Glutamatergic neuron (in vitro differentiated cells): ENCODE measurements around the gene ADCY5. TPM values are rescaled to one million over a fixed set of nuclear protein-coding genes. Genes with fewer than 3 reads are reported as not detected.

Experiments used
- DNase-seq: peaks from one replicate; pipeline ENCODE4 v3.0.0; 2022
- H3K27ac Mint-ChIP-seq: one replicate; pipeline ENCODE4 v1.8.0; 2020; ENCODE audit warnings: mild to moderate bottlenecking, mixed read lengths, inconsistent platforms; ENCODE audit not compliant: unreplicated experiment
- H3K27me3 Mint-ChIP-seq: one replicate; pipeline ENCODE4 v1.8.0; 2020; ENCODE audit warnings: mild to moderate bottlenecking, moderate library complexity, mixed read lengths, inconsistent platforms; ENCODE audit not compliant: unreplicated experiment
- H3K36me3 Mint-ChIP-seq: one replicate; pipeline ENCODE4 v1.8.0; 2020; ENCODE audit warnings: mild to moderate bottlenecking, mixed read lengths, inconsistent platforms; ENCODE audit not compliant: unreplicated experiment
- H3K4me1 Mint-ChIP-seq: one replicate; pipeline ENCODE4 v1.8.0; 2020; ENCODE audit warnings: mild to moderate bottlenecking, low read depth, mixed read lengths, inconsistent platforms; ENCODE audit not compliant: unreplicated experiment
- H3K4me3 Mint-ChIP-seq: one replicate; pipeline ENCODE4 v1.8.0; 2020; ENCODE audit warnings: mild to moderate bottlenecking, mixed read lengths, inconsistent platforms; ENCODE audit not compliant: unreplicated experiment
- H3K9me3 Mint-ChIP-seq: one replicate; pipeline ENCODE4 v1.8.0; 2020; ENCODE audit warnings: mild to moderate bottlenecking, moderate library complexity, mixed read lengths, inconsistent platforms; ENCODE audit not compliant: unreplicated experiment
- total RNA-seq: library from RNA; stranded (reverse); fragmentation: NEBNext Ultra II Directional; extraction: Animal tissue kit (Norgen Biotek cat#: 25700); gene quantifications from one replicate; pipeline ENCODE4 v1.2.1, GENCODE V29; 2021; ENCODE audit not compliant: unreplicated experiment
- TF ChIP-seq, protein P1 (sequence below): fragments of 200-600 bp; sonication (generic); IDR thresholded peaks from one replicate; pipeline ENCODE4 v1.5.0; 2021; ENCODE audit not compliant: partially characterized antibody, unreplicated experiment

ADCY5 gene
- total RNA-seq, 1 donor from 2014 or later = 2.1 TPM

DNA sequence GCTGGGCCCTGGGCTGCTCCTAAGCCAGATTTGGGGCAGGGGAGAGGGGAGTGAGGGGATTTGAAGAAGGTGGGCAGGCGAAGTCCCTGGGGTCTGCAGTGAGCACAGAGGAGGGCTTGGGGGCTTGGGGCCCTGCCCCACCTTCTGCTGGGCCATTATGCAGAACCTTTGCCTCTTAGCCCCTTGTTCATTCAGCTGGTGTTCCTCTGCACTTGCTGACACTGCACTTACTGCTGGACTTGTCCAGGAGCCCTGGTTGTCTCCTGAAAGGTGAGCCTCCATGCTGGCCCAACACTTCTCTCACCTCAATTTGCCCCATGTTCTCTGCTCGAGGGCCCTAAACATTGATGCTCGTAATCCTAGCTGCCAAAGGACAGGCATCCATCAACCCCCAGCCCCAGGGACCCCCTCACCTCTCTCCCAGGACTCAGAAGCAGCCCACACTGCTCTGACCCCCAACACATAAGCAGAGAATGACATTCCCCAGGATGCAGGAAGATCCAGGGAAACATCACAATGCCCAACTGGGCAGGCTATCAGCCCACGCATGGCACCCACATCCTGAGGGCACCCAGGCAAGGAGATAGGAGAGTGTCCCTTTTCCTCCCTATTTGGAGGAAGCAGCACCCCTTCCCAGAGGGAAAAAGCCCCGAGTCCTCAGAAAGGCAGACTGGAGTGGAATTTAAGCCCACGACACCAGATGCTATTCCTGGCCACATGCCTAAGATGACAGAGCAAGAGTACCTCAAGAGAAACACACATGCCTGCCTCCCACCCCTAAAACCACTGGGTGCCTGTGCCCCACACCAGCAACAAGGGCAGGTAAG, 76.8 kb downstream of the ADCY5 start:
- no peak overlapping the region for H3K27ac Mint-ChIP-seq
- TF ChIP-seq, protein P1, sequence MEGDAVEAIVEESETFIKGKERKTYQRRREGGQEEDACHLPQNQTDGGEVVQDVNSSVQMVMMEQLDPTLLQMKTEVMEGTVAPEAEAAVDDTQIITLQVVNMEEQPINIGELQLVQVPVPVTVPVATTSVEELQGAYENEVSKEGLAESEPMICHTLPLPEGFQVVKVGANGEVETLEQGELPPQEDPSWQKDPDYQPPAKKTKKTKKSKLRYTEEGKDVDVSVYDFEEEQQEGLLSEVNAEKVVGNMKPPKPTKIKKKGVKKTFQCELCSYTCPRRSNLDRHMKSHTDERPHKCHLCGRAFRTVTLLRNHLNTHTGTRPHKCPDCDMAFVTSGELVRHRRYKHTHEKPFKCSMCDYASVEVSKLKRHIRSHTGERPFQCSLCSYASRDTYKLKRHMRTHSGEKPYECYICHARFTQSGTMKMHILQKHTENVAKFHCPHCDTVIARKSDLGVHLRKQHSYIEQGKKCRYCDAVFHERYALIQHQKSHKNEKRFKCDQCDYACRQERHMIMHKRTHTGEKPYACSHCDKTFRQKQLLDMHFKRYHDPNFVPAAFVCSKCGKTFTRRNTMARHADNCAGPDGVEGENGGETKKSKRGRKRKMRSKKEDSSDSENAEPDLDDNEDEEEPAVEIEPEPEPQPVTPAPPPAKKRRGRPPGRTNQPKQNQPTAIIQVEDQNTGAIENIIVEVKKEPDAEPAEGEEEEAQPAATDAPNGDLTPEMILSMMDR = no peak
- peaks cover 12% of the 10 kb centered on the region for H3K36me3 Mint-ChIP-seq
- peaks cover 12% of the 10 kb centered on the region for H3K9me3 Mint-ChIP-seq
- no peak for DNase-seq
- H3K4me1 Mint-ChIP-seq = peaks cover 9% of the 10 kb centered on the region
- peaks cover 9% of the 10 kb centered on the region for H3K27me3 Mint-ChIP-seq
- H3K4me3 Mint-ChIP-seq = no peak overlapping the region

DNA sequence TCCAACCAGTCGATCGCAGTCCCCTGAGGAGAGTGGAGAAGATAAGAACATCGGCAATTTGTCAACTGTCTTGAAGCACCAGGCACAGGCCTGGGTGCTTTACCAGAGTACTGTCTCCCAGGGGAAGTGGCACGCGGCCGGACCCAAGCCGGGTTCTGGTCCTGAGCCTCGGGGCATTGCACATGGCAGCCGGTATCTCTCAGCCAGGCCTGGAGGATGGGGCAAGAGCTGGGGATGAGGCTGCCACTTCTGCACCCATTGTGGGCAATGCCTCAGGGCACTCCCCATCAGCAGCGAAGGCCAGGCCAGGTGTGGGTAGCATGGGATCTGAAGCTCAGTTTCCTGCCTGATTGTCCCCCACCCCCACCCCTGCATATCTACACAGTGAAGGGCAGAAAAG, 77.5 kb downstream of the ADCY5 start:
- peaks cover 12% of the 10 kb centered on the region for H3K36me3 Mint-ChIP-seq
- DNase-seq = no peak

DNA sequence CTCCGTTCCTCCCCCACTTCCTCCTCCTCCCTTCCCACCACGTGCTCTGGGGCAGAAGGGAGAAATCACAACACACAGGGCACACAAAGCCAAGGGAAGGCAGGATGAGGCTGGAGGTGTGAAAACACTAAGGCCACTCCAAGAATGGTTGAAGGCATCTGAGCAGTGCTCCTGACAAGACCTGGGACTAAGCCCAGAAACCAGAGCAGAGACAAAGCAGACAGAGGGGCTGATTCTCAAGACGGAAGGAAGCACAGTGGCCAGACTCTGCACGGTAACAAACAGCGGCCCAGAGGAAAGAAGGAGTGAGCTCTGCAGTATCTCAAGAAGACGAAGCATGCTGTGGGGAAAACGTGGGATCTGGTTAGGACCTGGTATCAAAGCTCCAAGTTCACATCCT, 78.1 kb downstream of the ADCY5 start:
- H3K9me3 Mint-ChIP-seq = peaks cover 12% of the 10 kb centered on the region
- peaks cover 5% of the 10 kb centered on the region for H3K27me3 Mint-ChIP-seq
- H3K36me3 Mint-ChIP-seq = peaks cover 12% of the 10 kb centered on the region
- TF ChIP-seq, protein P1 = no peak
- DNase-seq = no peak
- H3K4me3 Mint-ChIP-seq = no peak overlapping the region
- no peak overlapping the region for H3K27ac Mint-ChIP-seq
- peaks cover 5% of the 10 kb centered on the region for H3K4me1 Mint-ChIP-seq

More for the DNA sequence above, 77.5 kb downstream of the ADCY5 start:
- Mint-ChIP-seq H3K4me3 (no peak overlapping the region), H3K27me3 (peaks cover 5% of the 10 kb centered on the region), H3K4me1 (peaks cover 5% of the 10 kb centered on the region), H3K9me3 (peaks cover 12% of the 10 kb centered on the region), H3K27ac (no peak overlapping the region)
- TF ChIP-seq, protein P1 = no peak

DNA sequence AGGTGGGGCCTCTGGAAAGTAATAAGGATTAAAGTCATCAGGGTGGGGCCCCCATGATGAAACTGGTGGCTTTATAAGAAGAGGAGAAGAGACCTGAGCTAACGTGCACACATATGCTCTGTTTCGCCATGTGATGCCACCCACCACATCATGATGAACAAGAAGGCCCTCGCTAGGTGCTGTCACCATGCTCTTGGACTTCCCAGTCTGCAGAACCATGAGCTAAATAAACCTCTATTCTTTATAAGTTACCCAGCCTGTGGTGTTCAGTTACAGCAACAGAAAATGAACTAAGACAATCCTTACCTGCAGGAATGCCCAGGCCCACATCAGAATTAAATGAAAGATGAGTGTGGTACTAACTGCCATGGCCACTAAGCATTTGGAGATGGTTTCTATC, 79.8 kb downstream of the ADCY5 start:
- TF ChIP-seq, protein P1 = no peak
- H3K36me3 Mint-ChIP-seq = peaks cover 12% of the 10 kb centered on the region
- H3K27me3 Mint-ChIP-seq = peaks cover 5% of the 10 kb centered on the region
- no peaks in the 10 kb centered on the region for H3K4me1 Mint-ChIP-seq
- H3K9me3 Mint-ChIP-seq = peaks cover 8% of the 10 kb centered on the region
- DNase-seq = no peak
- no peak overlapping the region for H3K4me3 Mint-ChIP-seq
- no peak overlapping the region for H3K27ac Mint-ChIP-seq

DNA sequence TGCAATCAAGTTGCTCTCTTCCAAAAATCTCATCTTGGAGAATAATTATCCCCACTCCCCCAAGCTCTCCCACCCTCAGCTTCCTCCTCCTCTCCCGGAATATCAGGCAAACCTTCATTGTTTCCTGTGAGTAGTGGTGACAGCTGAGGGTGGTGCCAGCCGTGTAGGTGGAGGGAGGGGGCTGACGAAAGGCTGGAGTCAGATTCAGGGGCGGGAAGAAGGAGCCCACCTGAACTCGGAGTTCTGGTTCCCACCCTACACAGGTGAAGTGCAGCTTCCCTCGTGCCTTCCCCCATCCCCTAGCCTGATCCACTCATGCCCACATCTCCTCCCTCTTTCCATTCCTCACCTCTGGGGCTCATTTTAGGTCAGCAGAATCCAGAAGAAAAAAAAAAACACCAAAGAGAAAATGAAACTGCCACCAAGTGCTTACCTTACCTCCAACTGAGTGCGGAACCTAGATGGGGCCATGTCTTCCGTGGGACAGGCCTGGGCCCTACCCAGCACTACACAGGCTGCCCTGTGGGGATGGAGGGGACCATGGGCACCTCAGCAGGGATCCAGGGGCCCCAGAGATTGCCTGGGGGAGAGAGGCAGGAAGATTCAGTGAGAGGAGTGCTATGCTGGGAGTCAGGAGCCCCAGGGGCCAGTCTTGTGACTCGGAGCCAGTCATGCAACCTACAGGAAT, 81.3 kb downstream of the ADCY5 start:
- no peaks in the 10 kb centered on the region for H3K4me1 Mint-ChIP-seq
- H3K9me3 Mint-ChIP-seq = peaks cover 5% of the 10 kb centered on the region
- no peak overlapping the region for H3K4me3 Mint-ChIP-seq
- H3K27me3 Mint-ChIP-seq = peaks cover 1% of the 10 kb centered on the region
- no peak overlapping the region for H3K27ac Mint-ChIP-seq
- H3K36me3 Mint-ChIP-seq = peaks cover 12% of the 10 kb centered on the region
- no peak for DNase-seq
- TF ChIP-seq, protein P1 = no peak
